Endothelial cell of umbilical vein (primary cell): ENCODE data around the gene GP5. TPM values are rescaled to one million over a fixed set of nuclear protein-coding genes. Genes with fewer than 3 reads are reported as not detected.

Source experiments
- BruUV-seq: library from RNA; stranded (reverse); fragments of 400-500 nt; replicated peaks from 2 replicates; lab custom pipeline; 2021; lab: Mats Ljungman, UMichigan
- CTCF ChIA-PET: fragments of 300-600, 350-600 bp; sonication (Branson Sonifier 250); formaldehyde crosslinking; loops from one replicate; lab custom pipeline; 2021; ENCODE audit warnings: antibody characterized with exemption, inconsistent platforms; lab: Charles Lee
- POLR2A ChIA-PET: fragments of 300-600, 350-600 bp; sonication (Branson Sonifier 250); formaldehyde crosslinking; loops from one replicate; lab custom pipeline; 2021; ENCODE audit warnings: antibody characterized with exemption, inconsistent platforms; lab: Charles Lee
- DNase-seq: peaks from one replicate; pipeline ENCODE4 v3.0.0-alpha.2; 2011; ENCODE audit warnings: low read depth, low spot score
- FAIRE-seq: peaks from 2 replicates; lab custom pipeline; 2011; peaks lifted over from hg19 to GRCh38; lab: Jason Lieb, UNC
- H2AFZ ChIP-seq: 2 replicates; pipeline ENCODE4 v1.6.0; 2012; ENCODE audit warnings: low read depth, low read length, control low read depth, inconsistent platforms
- H3K27ac ChIP-seq: 2 replicates; pipeline ENCODE4 v1.5.1; 2011; ENCODE audit warnings: low read depth, mild to moderate bottlenecking, control low read depth, low read length, moderate library complexity; ENCODE audit not compliant: insufficient read depth
- H3K27me3 ChIP-seq, 2 experiments: 2 replicates each; pipeline versions ENCODE4 v1.6.0 to v1.6.1; 2011; ENCODE audit warnings: low read length in 2 of 2, mixed read lengths in 1 of 2; ENCODE audit not compliant: control insufficient read depth in 2 of 2, insufficient read depth in 2 of 2
- H3K36me3 ChIP-seq, 2 experiments: 2 replicates in 1 of 2; 3 replicates in 1 of 2; pipeline ENCODE4 v1.5.1; 2011; ENCODE audit warnings: low read length in 2 of 2, mild to moderate bottlenecking in 1 of 2, moderate library complexity in 1 of 2; ENCODE audit not compliant: control insufficient read depth in 2 of 2, insufficient read depth in 2 of 2; ENCODE audit errors: extremely low read depth in 1 of 2
- H3K4me1 ChIP-seq: 3 replicates; pipeline ENCODE4 v1.5.1; 2011; ENCODE audit warnings: mild to moderate bottlenecking, low read length; ENCODE audit not compliant: control insufficient read depth, insufficient read depth; ENCODE audit errors: extremely low read depth
- H3K4me2 ChIP-seq: 2 replicates; pipeline ENCODE4 v1.6.1; 2011; ENCODE audit warnings: low read length, control low read depth, mixed read lengths; ENCODE audit not compliant: insufficient read depth
- H3K4me3 ChIP-seq, 3 experiments: fragments of 200-600 bp in 1 of 3; sonication (generic), shearing (Covaris generic) in 1 of 3; replicated peaks in 1 of 3; 2 replicates each; pipeline ENCODE4 v1.5.1; 2011 to 2016; ENCODE audit warnings: control low read depth in 3 of 3, low read length in 3 of 3, mild to moderate bottlenecking in 2 of 3, inconsistent platforms in 1 of 3, low read depth in 1 of 3, moderate library complexity in 1 of 3; ENCODE audit not compliant: insufficient read depth in 1 of 3
- H3K79me2 ChIP-seq: 2 replicates; pipeline ENCODE4 v1.6.0; 2012; ENCODE audit warnings: low read length, inconsistent platforms; ENCODE audit not compliant: control insufficient read depth, insufficient read depth
- H3K9ac ChIP-seq: replicated peaks from 2 replicates; pipeline ENCODE3; 2011; ENCODE audit warnings: low read length, control low read depth; ENCODE audit not compliant: insufficient read depth; ENCODE audit errors: extremely low read depth
- H3K9me1 ChIP-seq: replicated peaks from 3 replicates; pipeline ENCODE4 v1.6.0; 2011; ENCODE audit warnings: mild to moderate bottlenecking, low read length; ENCODE audit not compliant: control insufficient read depth, insufficient read depth; ENCODE audit errors: extremely low read depth
- H3K9me3 ChIP-seq: replicated peaks from 2 replicates; pipeline ENCODE4 v1.5.1; 2012; ENCODE audit warnings: low read length, inconsistent platforms; ENCODE audit not compliant: control insufficient read depth, insufficient read depth
- H4K20me1 ChIP-seq: replicated peaks from 2 replicates; pipeline ENCODE3; 2011; ENCODE audit warnings: mild to moderate bottlenecking, low read length; ENCODE audit not compliant: control insufficient read depth, insufficient read depth; ENCODE audit errors: extremely low read depth
- EZH2 ChIP-seq: IDR thresholded peaks from 2 replicates; pipeline ENCODE4 v1.6.1; 2012; ENCODE audit warnings: borderline replicate concordance, low read depth, mild to moderate bottlenecking, moderate library complexity, low read length, inconsistent platforms; ENCODE audit not compliant: severe bottlenecking
- FOS ChIP-seq: IDR thresholded peaks from 2 replicates; pipeline ENCODE4 v1.6.1; 2011; ENCODE audit warnings: mild to moderate bottlenecking, low read length, moderate library complexity, borderline replicate concordance; ENCODE audit not compliant: insufficient read depth
- GATA2 ChIP-seq: IDR thresholded peaks from 2 replicates; pipeline ENCODE4 v1.7.0; 2011; ENCODE audit warnings: low read depth, mild to moderate bottlenecking, moderate library complexity, mixed read lengths, low read length; ENCODE audit not compliant: insufficient read length, insufficient read depth
- JUN ChIP-seq: IDR thresholded peaks from 2 replicates; pipeline ENCODE4 v1.6.1; 2011; ENCODE audit warnings: borderline replicate concordance, low read depth; ENCODE audit not compliant: insufficient read length, insufficient read depth
- MAX ChIP-seq: IDR thresholded peaks from 2 replicates; pipeline ENCODE4 v1.6.1; 2011; ENCODE audit not compliant: insufficient read depth, insufficient read length
- POLR2A ChIP-seq: IDR thresholded peaks from 2 replicates; pipeline ENCODE4 v1.6.1; 2012; ENCODE audit warnings: low read depth, mild to moderate bottlenecking, control low read depth, low read length
- POLR2AphosphoS5 ChIP-seq: IDR thresholded peaks from 2 replicates; pipeline ENCODE4 v1.6.1; 2012; ENCODE audit warnings: low read depth, mild to moderate bottlenecking, control low read depth, low read length, moderate library complexity; ENCODE audit not compliant: insufficient read depth
- dilution Hi-C: fragments of 300-500 bp; cut with MboI; formaldehyde crosslinking; loops from one replicate; pipeline ENCODE4 v1.15.0; 2019; ENCODE audit warnings: low sequenced_read_pairs; ENCODE audit not compliant: extremely low pct_ligation_motif_present
- intact Hi-C: fragments of 100-400 bp; cut with micrococcal nuclease; formaldehyde crosslinking; loops from one replicate; pipeline ENCODE4 v1.10.0; 2022
- polyA plus RNA-seq, 4 experiments: library from polyadenylated mRNA; depleted of rRNA in 3 of 4; stranded (reverse) in 3 of 4; unstranded in 1 of 4; fragments of >200 nt; gene quantifications; 2 replicates each; pipeline versions ENCODE4 v1.2.1 to v1.2.3, GENCODE V29; 2011 to 2012; ENCODE audit warnings: missing spikeins in 1 of 4
- total RNA-seq: library from RNA; stranded (reverse); gene quantifications from 2 replicates; pipeline ENCODE4 v1.2.3, GENCODE V29; 2021
- TF ChIP-seq, protein P1 (sequence below), 2 donors: IDR thresholded peaks; 1 replicate in 1 of 2; 2 replicates in 1 of 2; pipeline ENCODE4 v1.5.1; 2011; ENCODE audit warnings: low read length in 2 of 2, mild to moderate bottlenecking in 2 of 2, moderate library complexity in 2 of 2, control low read depth in 1 of 2, inconsistent platforms in 1 of 2, low read depth in 1 of 2; ENCODE audit not compliant: insufficient read depth in 1 of 2; ENCODE audit errors: extremely low read depth in 1 of 2

Gene GP5
- total and polyA plus RNA-seq, 2 donors (not counting 3 experiments of a cell fraction or from before 2014, with no cell fraction given): 0.06 to 0.11 TPM

DNA sequence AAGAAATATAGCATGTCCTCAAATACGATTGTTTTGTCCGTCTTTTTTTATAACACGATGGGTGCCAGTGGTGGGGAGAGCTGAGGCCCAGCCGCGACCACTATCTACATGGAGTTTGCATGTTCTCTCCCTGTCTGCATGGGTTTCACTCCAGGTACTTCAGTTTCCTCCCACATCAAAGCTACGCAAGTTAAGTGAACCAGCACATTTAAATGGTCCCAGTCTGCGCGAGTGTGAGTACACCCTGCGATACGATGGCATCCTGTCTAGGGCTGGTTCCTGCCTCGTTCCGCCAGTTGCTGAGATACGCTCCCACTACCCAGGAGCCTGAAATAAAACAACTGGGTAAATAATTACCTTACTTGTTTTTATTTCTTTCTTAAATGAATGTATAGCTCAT, 47.1 kb upstream of the GP5 start:
- FAIRE-seq (no peak), DNase-seq (no peak)
- TF ChIP-seq MAX: no peak
- TF ChIP-seq GATA2: no peak
- no peak for TF ChIP-seq POLR2AphosphoS5
- no peak for TF ChIP-seq FOS
- TF ChIP-seq, protein P1, sequence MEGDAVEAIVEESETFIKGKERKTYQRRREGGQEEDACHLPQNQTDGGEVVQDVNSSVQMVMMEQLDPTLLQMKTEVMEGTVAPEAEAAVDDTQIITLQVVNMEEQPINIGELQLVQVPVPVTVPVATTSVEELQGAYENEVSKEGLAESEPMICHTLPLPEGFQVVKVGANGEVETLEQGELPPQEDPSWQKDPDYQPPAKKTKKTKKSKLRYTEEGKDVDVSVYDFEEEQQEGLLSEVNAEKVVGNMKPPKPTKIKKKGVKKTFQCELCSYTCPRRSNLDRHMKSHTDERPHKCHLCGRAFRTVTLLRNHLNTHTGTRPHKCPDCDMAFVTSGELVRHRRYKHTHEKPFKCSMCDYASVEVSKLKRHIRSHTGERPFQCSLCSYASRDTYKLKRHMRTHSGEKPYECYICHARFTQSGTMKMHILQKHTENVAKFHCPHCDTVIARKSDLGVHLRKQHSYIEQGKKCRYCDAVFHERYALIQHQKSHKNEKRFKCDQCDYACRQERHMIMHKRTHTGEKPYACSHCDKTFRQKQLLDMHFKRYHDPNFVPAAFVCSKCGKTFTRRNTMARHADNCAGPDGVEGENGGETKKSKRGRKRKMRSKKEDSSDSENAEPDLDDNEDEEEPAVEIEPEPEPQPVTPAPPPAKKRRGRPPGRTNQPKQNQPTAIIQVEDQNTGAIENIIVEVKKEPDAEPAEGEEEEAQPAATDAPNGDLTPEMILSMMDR (IDR thresholded peaks at IDR 0.05; ENCODE audit: extremely low read depth in 1 of 2, insufficient read depth in 1 of 2, low read depth in 1 of 2, low read length in 2 of 2): no peak
- TF ChIP-seq EZH2: no peak
- TF ChIP-seq JUN: no peak
- no peak for TF ChIP-seq POLR2A
- Histone ChIP-seq H3K27me3 (no peaks in the 10 kb centered on the region), H3K4me2 (no peak overlapping the region), H3K4me1 (no peaks in the 10 kb centered on the region), H3K4me3 (no peak overlapping the region), H3K9ac (no peak overlapping the region), H3K9me1 (no peaks in the 10 kb centered on the region), H3K36me3 (peaks cover 7 to 15% of the 10 kb centered on the region in 2 experiments), H4K20me1 (no peaks in the 10 kb centered on the region), H2AFZ (no peak overlapping the region), H3K27ac (no peak overlapping the region), H3K9me3 (no peaks in the 10 kb centered on the region), H3K79me2 (no peaks in the 10 kb centered on the region)
- intact Hi-C loops: no loop called here
- dilution Hi-C loops: no loop called here
- CTCF ChIA-PET: interaction anchor here (1.4 to 2.7 kb wide), 4 partner anchors 8 to 148 kb away, joined by 3 to 12 read pairs (median 8); no protein-coding TSS in a partner anchor
- BruUV-seq: no TSS peak
- POLR2A ChIA-PET: no interaction called here
